HCT116 (cell line): ENCODE measurements around the gene ZNF48. TPM values are rescaled to one million over a fixed set of nuclear protein-coding genes. Genes with fewer than 3 reads are reported as not detected.

Experiments
- ATAC-seq: fragments of 200-7000 bp; cut with Tn5 transposase; 2 replicates; pipeline ENCODE4 v1.9.1; 2020; ENCODE audit warnings: mild to moderate bottlenecking, moderate library complexity
- BruUV-seq: library from RNA; stranded (reverse); fragments of 400-500 nt; replicated peaks from 2 replicates; lab custom pipeline; 2021; lab: Mats Ljungman, UMichigan
- CTCF ChIA-PET: fragments of 300-600 bp; sonication (Branson Sonifier 250); formaldehyde crosslinking; loops from one replicate; lab custom pipeline; 2021; ENCODE audit warnings: antibody characterized with exemption; lab: Charles Lee
- POLR2A ChIA-PET: fragments of 300-600, 350-600 bp; sonication (Branson Sonifier 250); formaldehyde crosslinking; loops from one replicate; lab custom pipeline; 2021; ENCODE audit warnings: antibody characterized with exemption; lab: Charles Lee
- RAD21 ChIA-PET, 2 experiments: fragments of 300-600 bp; sonication (Branson Sonifier 250); formaldehyde crosslinking; loops; one replicate each; lab custom pipeline; 2023; ENCODE audit warnings: low total read pairs in 2 of 2; ENCODE audit not compliant: uncharacterized antibody in 2 of 2, unreplicated experiment in 2 of 2, low non-redundant PET in 1 of 2; lab: Charles Lee
- DNase-seq: peaks from one replicate; pipeline ENCODE4 v3.0.0-alpha.2; 2010; ENCODE audit warnings: low read depth, low spot score
- H2AFZ ChIP-seq: fragments of 200-600 bp; shearing (Covaris generic), sonication (generic); 2 replicates; pipeline ENCODE4 v1.6.1; 2017; ENCODE audit warnings: low read depth, mixed run types, mixed read lengths, antibody characterized with exemption, low read length; ENCODE audit not compliant: poor library complexity, severe bottlenecking
- H3K27ac ChIP-seq: 2 replicates; pipeline ENCODE4 v1.5.1; 2012; ENCODE audit warnings: low read depth, low read length
- H3K27me3 ChIP-seq: fragments of 200-600 bp; sonication (generic); 2 replicates; pipeline ENCODE4 v1.6.1; 2016; ENCODE audit warnings: mixed run types, low read length, mixed read lengths; ENCODE audit not compliant: insufficient read depth
- H3K36me3 ChIP-seq, 2 experiments: fragments of 200-500 bp in 1 of 2; fragments of 200-600 bp in 1 of 2; sonication (Bioruptor generic) in 1 of 2; sonication (generic) in 1 of 2; 2 replicates each; pipeline versions ENCODE4 v1.5.1 to v1.6.1; 2014 to 2016; ENCODE audit warnings: low read length in 2 of 2, inconsistent platforms in 1 of 2, mixed read lengths in 1 of 2, mixed run types in 1 of 2; ENCODE audit not compliant: insufficient read depth in 2 of 2, control insufficient read depth in 1 of 2
- H3K4me1 ChIP-seq, 2 experiments: fragments of 200-600 bp in 1 of 2; sonication (generic) in 1 of 2; 2 replicates each; pipeline versions ENCODE4 v1.5.1 to v1.6.1; 2012 to 2017; ENCODE audit warnings: low read length in 2 of 2, inconsistent platforms in 1 of 2, mild to moderate bottlenecking in 1 of 2, mixed read lengths in 1 of 2, mixed run types in 1 of 2, moderate library complexity in 1 of 2; ENCODE audit not compliant: insufficient read depth in 2 of 2, control insufficient read depth in 1 of 2
- H3K4me2 ChIP-seq: fragments of 200-600 bp; sonication (generic); 2 replicates; pipeline ENCODE4 v1.6.1; 2017; ENCODE audit warnings: mixed run types, low read length, mixed read lengths
- H3K4me3 ChIP-seq, 2 experiments: fragments of 200-600 bp in 1 of 2; sonication (generic) in 1 of 2; replicated peaks in 1 of 2; 2 replicates each; pipeline ENCODE4 v1.5.1; 2011 to 2016; ENCODE audit warnings: low read length in 2 of 2, control low read depth in 1 of 2, low read depth in 1 of 2, mild to moderate bottlenecking in 1 of 2, mixed read lengths in 1 of 2, mixed run types in 1 of 2
- H3K79me2 ChIP-seq: fragments of 200-600 bp; sonication (generic); 2 replicates; pipeline ENCODE4 v1.6.1; 2017; ENCODE audit warnings: mild to moderate bottlenecking, mixed run types, low read length, moderate library complexity, mixed read lengths; ENCODE audit not compliant: insufficient read depth
- H3K9ac ChIP-seq: fragments of 200-600 bp; sonication (generic); 2 replicates; pipeline ENCODE4 v1.6.1; 2016; ENCODE audit warnings: low read length, mixed read lengths
- H3K9me2 ChIP-seq: fragments of 200-600 bp; sonication (generic), shearing (Covaris generic); 2 replicates; pipeline ENCODE4 v1.6.1; 2017; ENCODE audit warnings: mixed run types, mild to moderate bottlenecking, moderate library complexity; ENCODE audit not compliant: insufficient read depth
- H3K9me3 ChIP-seq, 2 experiments: fragments of 200-500 bp in 1 of 2; fragments of 200-600 bp in 1 of 2; sonication (Bioruptor generic) in 1 of 2; sonication (generic) in 1 of 2; 2 replicates each; pipeline ENCODE4 v1.6.1; 2014 to 2017; ENCODE audit warnings: low read length in 2 of 2, mixed read lengths in 2 of 2, inconsistent platforms in 1 of 2, low read depth in 1 of 2, mild to moderate bottlenecking in 1 of 2, mixed run types in 1 of 2, moderate library complexity in 1 of 2; ENCODE audit not compliant: control insufficient read depth in 1 of 2, insufficient read depth in 1 of 2
- H4K20me1 ChIP-seq: fragments of 200-600 bp; sonication (generic), shearing (Covaris generic); 2 replicates; pipeline ENCODE4 v1.6.1; 2017; ENCODE audit warnings: mixed run types, mild to moderate bottlenecking, moderate library complexity; ENCODE audit not compliant: insufficient read depth
- ATF3 ChIP-seq: IDR thresholded peaks from 2 replicates; pipeline ENCODE4 v1.6.1; 2012
- CBX3 ChIP-seq: IDR thresholded peaks from 2 replicates; pipeline ENCODE4 v1.6.1; 2012; ENCODE audit warnings: low read depth
- EZH2 ChIP-seq: fragments of 200-600 bp; sonication (generic); IDR thresholded peaks from 2 replicates; pipeline ENCODE4 v1.6.1; 2017; ENCODE audit warnings: antibody characterized with exemption, mixed run types
- JUND ChIP-seq: IDR thresholded peaks from 2 replicates; pipeline ENCODE4 v1.6.1; 2012
- MAX ChIP-seq: IDR thresholded peaks from 2 replicates; pipeline ENCODE4 v1.6.1; 2012
- RAD21 ChIP-seq: IDR thresholded peaks from 2 replicates; pipeline ENCODE4 v1.6.1; 2012; ENCODE audit warnings: low read depth, mild to moderate bottlenecking
- SP1 ChIP-seq: IDR thresholded peaks from 2 replicates; pipeline ENCODE4 v1.6.1; 2012; ENCODE audit warnings: low read depth
- intact Hi-C: fragments of 100-400 bp; cut with micrococcal nuclease; formaldehyde crosslinking; loops from 2 replicates; pipeline ENCODE4 v1.10.0; 2022
- total RNA-seq: library from RNA; stranded (reverse); gene quantifications from one replicate; pipeline ENCODE4 v1.2.1, GENCODE V29; 2021; ENCODE audit not compliant: unreplicated experiment
- TF ChIP-seq, protein P1 (sequence below): IDR thresholded peaks from 2 replicates; pipeline ENCODE4 v1.6.1; 2012; ENCODE audit warnings: low read depth

ZNF48 gene
- total RNA-seq, 1 experiment from 2014 or later: 17.9 TPM

GRCh38 chr16:30445408-30446202 lies 50.4 kb downstream of the ZNF48 start, which contains the start of gene SEPHS2 (continued):
- no peak for TF ChIP-seq EZH2
- TF ChIP-seq JUND: no peak
- TF ChIP-seq MAX: peak; percentile 97
- TF ChIP-seq ATF3: no peak
- TF ChIP-seq, all 23 proteins: peak for 13

GRCh38 chr16:30446203-30446595 lies 51.0 kb downstream of the ZNF48 start:
- H3K27me3 ChIP-seq: no peaks in the 10 kb centered on the region
- H3K27ac ChIP-seq: peak overlapping the region; percentile 86
- H3K9me3 ChIP-seq: no peaks in the 10 kb centered on the region
- CTCF ChIA-PET: interaction anchor here (1.5 kb wide), 1 partner anchor 16 kb away, joined by 4 read pairs; the partner anchor contains the start of gene DCTPP1
- no peaks in the 10 kb centered on the region for H4K20me1 ChIP-seq
- intact Hi-C loops: loop anchor here (5.0 kb wide), 2 partner anchors 181 to 476 kb away; partner anchors contain the start of gene FBXL19
- peaks cover 5 to 20% of the 10 kb centered on the region in 2 experiments for H3K4me1 ChIP-seq
- peak overlapping the region; percentile 95 for H3K4me2 ChIP-seq
- TF ChIP-seq SP1: no peak
- TF ChIP-seq CBX3: no peak; the same call in 1 of the 2 replicates
- TF ChIP-seq MAX: no peak
- TF ChIP-seq, protein P1, sequence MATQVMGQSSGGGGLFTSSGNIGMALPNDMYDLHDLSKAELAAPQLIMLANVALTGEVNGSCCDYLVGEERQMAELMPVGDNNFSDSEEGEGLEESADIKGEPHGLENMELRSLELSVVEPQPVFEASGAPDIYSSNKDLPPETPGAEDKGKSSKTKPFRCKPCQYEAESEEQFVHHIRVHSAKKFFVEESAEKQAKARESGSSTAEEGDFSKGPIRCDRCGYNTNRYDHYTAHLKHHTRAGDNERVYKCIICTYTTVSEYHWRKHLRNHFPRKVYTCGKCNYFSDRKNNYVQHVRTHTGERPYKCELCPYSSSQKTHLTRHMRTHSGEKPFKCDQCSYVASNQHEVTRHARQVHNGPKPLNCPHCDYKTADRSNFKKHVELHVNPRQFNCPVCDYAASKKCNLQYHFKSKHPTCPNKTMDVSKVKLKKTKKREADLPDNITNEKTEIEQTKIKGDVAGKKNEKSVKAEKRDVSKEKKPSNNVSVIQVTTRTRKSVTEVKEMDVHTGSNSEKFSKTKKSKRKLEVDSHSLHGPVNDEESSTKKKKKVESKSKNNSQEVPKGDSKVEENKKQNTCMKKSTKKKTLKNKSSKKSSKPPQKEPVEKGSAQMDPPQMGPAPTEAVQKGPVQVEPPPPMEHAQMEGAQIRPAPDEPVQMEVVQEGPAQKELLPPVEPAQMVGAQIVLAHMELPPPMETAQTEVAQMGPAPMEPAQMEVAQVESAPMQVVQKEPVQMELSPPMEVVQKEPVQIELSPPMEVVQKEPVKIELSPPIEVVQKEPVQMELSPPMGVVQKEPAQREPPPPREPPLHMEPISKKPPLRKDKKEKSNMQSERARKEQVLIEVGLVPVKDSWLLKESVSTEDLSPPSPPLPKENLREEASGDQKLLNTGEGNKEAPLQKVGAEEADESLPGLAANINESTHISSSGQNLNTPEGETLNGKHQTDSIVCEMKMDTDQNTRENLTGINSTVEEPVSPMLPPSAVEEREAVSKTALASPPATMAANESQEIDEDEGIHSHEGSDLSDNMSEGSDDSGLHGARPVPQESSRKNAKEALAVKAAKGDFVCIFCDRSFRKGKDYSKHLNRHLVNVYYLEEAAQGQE: no peak
- TF ChIP-seq RAD21: no peak
- TF ChIP-seq JUND: no peak
- H3K36me3 ChIP-seq: peaks cover 2 to 8% of the 10 kb centered on the region in 2 experiments; a peak in 2 of 4 replicates
- H3K79me2 ChIP-seq: peaks cover 12% of the 10 kb centered on the region; the same call in 1 of the 2 replicates
- H3K9me2 ChIP-seq: no peaks in the 10 kb centered on the region
- H3K4me3 ChIP-seq: peak overlapping the region; percentile 80 to 90; a peak in 3 of 4 replicates
- RAD21 ChIA-PET: no interaction called here
- no TSS peak for BruUV-seq
- peak overlapping the region; percentile 90 for H3K9ac ChIP-seq
- DNase-seq (no peak), ATAC-seq (no peak)
- H2AFZ ChIP-seq: peak overlapping the region; percentile 95
- POLR2A ChIA-PET: interaction anchor here (1.4 to 2.2 kb wide), 2 partner anchors 16 to 164 kb away, joined by 4 to 10 read pairs; partner anchors contain the start of genes DCTPP1 and ZNF689
